Left hindlimb (tissue), 1 donor: ENCODE measurements around the gene FAM222A.

Experiments
- DNase-seq: peaks from one replicate; pipeline ENCODE4 v3.0.0-alpha.2; 2018

FAM222A gene

GRCh38 chr12:109726106-109726497, 12.5 kb downstream of the FAM222A start:
- no peak for DNase-seq

GRCh38 chr12:109726511-109727038, 12.9 kb downstream of the FAM222A start:
- no peak for DNase-seq

GRCh38 chr12:109727039-109727723, 13.6 kb downstream of the FAM222A start:
- DNase-seq = peak; percentile 72

- no peak for DNase-seq
Observed at GRCh38 chr12:109727746-109728726, 14.4 kb downstream of the FAM222A start.

- no peak for DNase-seq
Observed at GRCh38 chr12:109728921-109729320, 15.3 kb downstream of the FAM222A start.

GRCh38 chr12:109729371-109729781, 15.8 kb downstream of the FAM222A start:
- no peak for DNase-seq

GRCh38 chr12:109729801-109730200, 16.2 kb downstream of the FAM222A start:
- DNase-seq = no peak

GRCh38 chr12:109730306-109731145, 16.9 kb downstream of the FAM222A start:
- no peak for DNase-seq

GRCh38 chr12:109731231-109731731, 17.7 kb downstream of the FAM222A start:
- DNase-seq = no peak

GRCh38 chr12:109731806-109732205, 18.2 kb downstream of the FAM222A start:
- no peak for DNase-seq

- DNase-seq = no peak
Observed at GRCh38 chr12:109732321-109733305, 19.0 kb downstream of the FAM222A start.

GRCh38 chr12:109734219-109735000, 20.8 kb downstream of the FAM222A start:
- DNase-seq = no peak

- no peak for DNase-seq
Observed at GRCh38 chr12:109735051-109735521, 21.5 kb downstream of the FAM222A start.

GRCh38 chr12:109735825-109736551, 22.4 kb downstream of the FAM222A start:
- peak; percentile 10 for DNase-seq

GRCh38 chr12:109736552-109737108, 23.0 kb downstream of the FAM222A start:
- peak; percentile 72 for DNase-seq

GRCh38 chr12:109737126-109737525, 23.5 kb downstream of the FAM222A start:
- DNase-seq = no peak

- no peak for DNase-seq
Observed at GRCh38 chr12:109737631-109738030, 24.0 kb downstream of the FAM222A start.

- DNase-seq = no peak
Observed at GRCh38 chr12:109738209-109738608, 24.6 kb downstream of the FAM222A start.
